GM23248 (cell line): ENCODE measurements around the gene VPS8. TPM values are rescaled to one million over a fixed set of nuclear protein-coding genes. Genes with fewer than 3 reads are reported as not detected.

Experiments used
- DNase-seq: peaks from one replicate; pipeline ENCODE4 v3.0.0-alpha.2; 2015
- H2AFZ ChIP-seq: fragments of 200-600 bp; sonication (generic); 2 replicates; pipeline ENCODE4 v1.6.1; 2016; ENCODE audit warnings: antibody characterized with exemption
- H3F3A ChIP-seq: fragments of 200-600 bp; sonication (generic); 2 replicates; pipeline ENCODE4 v1.6.1; 2016; ENCODE audit warnings: mild to moderate bottlenecking, antibody characterized with exemption, mixed run types; ENCODE audit not compliant: insufficient read depth
- H3K27ac ChIP-seq: fragments of 200-600 bp; sonication (generic); 2 replicates; pipeline ENCODE4 v1.5.1; 2016; ENCODE audit warnings: mild to moderate bottlenecking
- H3K27me3 ChIP-seq: fragments of 200-600 bp; sonication (generic); replicated peaks from 2 replicates; pipeline ENCODE4 v1.6.1; 2016; ENCODE audit warnings: mild to moderate bottlenecking; ENCODE audit not compliant: insufficient read depth
- H3K36me3 ChIP-seq: fragments of 200-600 bp; sonication (generic); 2 replicates; pipeline ENCODE4 v1.6.1; 2016; ENCODE audit warnings: low read depth, mild to moderate bottlenecking
- H3K4me1 ChIP-seq: fragments of 200-600 bp; sonication (generic); 2 replicates; pipeline ENCODE4 v1.6.1; 2016; ENCODE audit warnings: mild to moderate bottlenecking; ENCODE audit not compliant: insufficient read depth
- H3K4me2 ChIP-seq: fragments of 200-600 bp; sonication (generic); one replicate; pipeline ENCODE4 v1.6.1; 2016; ENCODE audit warnings: mild to moderate bottlenecking; ENCODE audit not compliant: unreplicated experiment
- H3K4me3 ChIP-seq: fragments of 200-600 bp; sonication (generic); 2 replicates; pipeline ENCODE4 v1.5.1; 2016; ENCODE audit warnings: mild to moderate bottlenecking
- H3K79me2 ChIP-seq: fragments of 200-600 bp; sonication (generic); 2 replicates; pipeline ENCODE4 v1.6.1; 2016; ENCODE audit warnings: mild to moderate bottlenecking; ENCODE audit not compliant: insufficient read depth
- H3K9ac ChIP-seq: fragments of 200-600 bp; sonication (generic); 2 replicates; pipeline ENCODE4 v1.6.1; 2016; ENCODE audit warnings: mild to moderate bottlenecking
- H3K9me2 ChIP-seq: fragments of 200-600 bp; sonication (generic); 2 replicates; pipeline ENCODE4 v1.6.1; 2016; ENCODE audit warnings: mixed run types, mild to moderate bottlenecking, moderate library complexity; ENCODE audit not compliant: insufficient read depth
- H3K9me3 ChIP-seq: fragments of 200-600 bp; sonication (generic); one replicate; pipeline ENCODE4 v1.6.1; 2017; ENCODE audit warnings: low read depth
- H4K20me1 ChIP-seq: fragments of 200-600 bp; sonication (generic); 2 replicates; pipeline ENCODE4 v1.6.0; 2016; ENCODE audit not compliant: insufficient read depth
- EZH2 ChIP-seq: fragments of 200-600 bp; sonication (generic); IDR thresholded peaks from 2 replicates; pipeline ENCODE4 v1.6.1; 2018; ENCODE audit warnings: antibody characterized with exemption, mild to moderate bottlenecking; ENCODE audit not compliant: insufficient read depth, poor library complexity, severe bottlenecking
- EZH2phosphoT487 ChIP-seq: fragments of 200-600 bp; sonication (generic); IDR thresholded peaks from 2 replicates; pipeline ENCODE4 v1.6.1; 2018; ENCODE audit warnings: antibody characterized with exemption, moderate library complexity, mild to moderate bottlenecking, low read depth; ENCODE audit not compliant: insufficient read depth
- WGBS, 2 experiments: methylation state at CpG; one replicate each; pipeline ENCODE4 v1.1.6; 2015 to 2017; ENCODE audit warnings: low lambda C conversion rate in 2 of 2, low coverage in 1 of 2; ENCODE audit errors: missing lambda C conversion rate in 2 of 2; 5-methylcytosine and 5-hydroxymethylcytosine counted together
- in situ Hi-C: fragments of 300-500 bp; cut with MboI; formaldehyde crosslinking; loops from 2 replicates; pipeline ENCODE4 v1.15.0; 2020
- polyA plus RNA-seq: library from polyadenylated mRNA; unstranded; fragments of >200 nt; fragmentation: Nextera tagmentation; extraction: Ambion mirVana; gene quantifications from 2 replicates; pipeline ENCODE4 v1.2.1, GENCODE V29; 2016
- total RNA-seq: library from RNA; depleted of rRNA; stranded (reverse); fragments of >200 nt; shearing (Covaris generic); gene quantifications from 2 replicates; pipeline ENCODE4 v1.2.3, GENCODE V29; 2014

Gene VPS8
- total and polyA plus RNA-seq, 2 experiments from 2014 or later = 17.8 to 45.5 TPM

- TF ChIP-seq EZH2phosphoT487 (no peak), EZH2 (no peak)
- Histone ChIP-seq H3F3A (no peaks in the 10 kb centered on the region), H3K4me1 (no peaks in the 10 kb centered on the region), H3K4me3 (no peak overlapping the region), H3K27ac (no peak overlapping the region), H3K4me2 (no peak overlapping the region), H2AFZ (no peak overlapping the region), H3K9me3 (no peaks in the 10 kb centered on the region), H3K36me3 (no peaks in the 10 kb centered on the region), H3K27me3 (no peaks in the 10 kb centered on the region), H3K9ac (no peak overlapping the region), H3K79me2 (no peaks in the 10 kb centered on the region), H3K9me2 (no peaks in the 10 kb centered on the region), H4K20me1 (no peaks in the 10 kb centered on the region)
- in situ Hi-C loops = no loop called here
- no peak for DNase-seq
- 75 to 76% methylated on average over 2 of the region's 2 CpGs for WGBS, 2 experiments
Observed at GRCh38 chr3:184887574-184887973, 75.6 kb downstream of the VPS8 start.

- Histone ChIP-seq H2AFZ (no peak overlapping the region), H3K4me1 (no peaks in the 10 kb centered on the region), H3K27me3 (no peaks in the 10 kb centered on the region), H3K9ac (no peak overlapping the region), H3K27ac (no peak overlapping the region), H3K9me3 (no peaks in the 10 kb centered on the region), H4K20me1 (no peaks in the 10 kb centered on the region), H3K9me2 (no peaks in the 10 kb centered on the region), H3K79me2 (no peaks in the 10 kb centered on the region), H3K4me3 (no peak overlapping the region), H3K36me3 (no peaks in the 10 kb centered on the region), H3K4me2 (no peak overlapping the region), H3F3A (no peaks in the 10 kb centered on the region)
- TF ChIP-seq EZH2phosphoT487 (no peak), EZH2 (no peak)
- WGBS, 2 experiments = 81 to 83% methylated on average over 6 of the region's 6 CpGs
- in situ Hi-C loops = no loop called here
- DNase-seq = no peak
Observed at GRCh38 chr3:184889312-184889904, 77.4 kb downstream of the VPS8 start.

- H3K4me2 ChIP-seq = no peak overlapping the region
- TF ChIP-seq EZH2 = no peak
- no peaks in the 10 kb centered on the region for H3K27me3 ChIP-seq
Observed at GRCh38 chr3:184894051-184894450, 82.1 kb downstream of the VPS8 start.

GRCh38 chr3:184895350-184895749 is 83.4 kb downstream of the VPS8 start:
- no peaks in the 10 kb centered on the region for H3K9me3 ChIP-seq
- peaks cover 2% of the 10 kb centered on the region; the same call in 1 of the 2 replicates for H3K36me3 ChIP-seq
- in situ Hi-C loops = no loop called here

More at GRCh38 chr3:184894051-184894450, 82.1 kb downstream of the VPS8 start:
- no peaks in the 10 kb centered on the region for H4K20me1 ChIP-seq
- no peak for DNase-seq
- H3K9me3 ChIP-seq = no peaks in the 10 kb centered on the region
- in situ Hi-C loops = no loop called here
- no peaks in the 10 kb centered on the region for H3F3A ChIP-seq
- H3K9ac ChIP-seq = no peak overlapping the region
- H3K4me1 ChIP-seq = no peaks in the 10 kb centered on the region
- H3K27ac ChIP-seq = no peak overlapping the region
- H3K4me3 ChIP-seq = no peak overlapping the region
- no peak overlapping the region for H2AFZ ChIP-seq
- 98 to 100% methylated on average over 1 of the region's 1 CpG for WGBS, 2 experiments
- H3K9me2 ChIP-seq = no peaks in the 10 kb centered on the region
- H3K36me3 ChIP-seq = peaks cover 2% of the 10 kb centered on the region; the same call in 1 of the 2 replicates
- H3K79me2 ChIP-seq = no peaks in the 10 kb centered on the region

GRCh38 chr3:184896336-184896735 is 84.4 kb downstream of the VPS8 start:
- H3K4me2 ChIP-seq = no peak overlapping the region
- H4K20me1 ChIP-seq = no peaks in the 10 kb centered on the region
- H3K9ac ChIP-seq = no peak overlapping the region
- TF ChIP-seq EZH2 = no peak
- TF ChIP-seq EZH2phosphoT487 = no peak
- no peak overlapping the region for H2AFZ ChIP-seq
- H3K27me3 ChIP-seq = no peaks in the 10 kb centered on the region
- 84 to 88% methylated on average over 2 of the region's 2 CpGs for WGBS, 2 experiments
- no peaks in the 10 kb centered on the region for H3K79me2 ChIP-seq
- H3K4me3 ChIP-seq = no peak overlapping the region
- H3K36me3 ChIP-seq = peaks cover 2% of the 10 kb centered on the region; the same call in 1 of the 2 replicates
- H3K9me2 ChIP-seq = no peaks in the 10 kb centered on the region
- no peaks in the 10 kb centered on the region for H3F3A ChIP-seq
- no peaks in the 10 kb centered on the region for H3K9me3 ChIP-seq
- no peak overlapping the region for H3K27ac ChIP-seq
- DNase-seq = no peak
- in situ Hi-C loops = no loop called here
- no peaks in the 10 kb centered on the region for H3K4me1 ChIP-seq

More at GRCh38 chr3:184895350-184895749, 83.4 kb downstream of the VPS8 start:
- no peak overlapping the region for H3K27ac ChIP-seq
- no peaks in the 10 kb centered on the region for H3K27me3 ChIP-seq
- WGBS, 2 experiments = 98 to 100% methylated on average over 3 to 4 of the region's 4 CpGs
- no peak overlapping the region for H3K4me3 ChIP-seq
- no peak for DNase-seq
- no peaks in the 10 kb centered on the region for H3K79me2 ChIP-seq
- no peaks in the 10 kb centered on the region for H3K4me1 ChIP-seq
- no peaks in the 10 kb centered on the region for H3K9me2 ChIP-seq
- H3F3A ChIP-seq = no peaks in the 10 kb centered on the region
- no peaks in the 10 kb centered on the region for H4K20me1 ChIP-seq
- no peak overlapping the region for H3K9ac ChIP-seq
- no peak overlapping the region for H3K4me2 ChIP-seq
- no peak overlapping the region for H2AFZ ChIP-seq
- TF ChIP-seq EZH2 (no peak), EZH2phosphoT487 (no peak)
